ENCODE results near the gene SRGAP1. TPM values are rescaled to one million over a fixed set of nuclear protein-coding genes. Genes with fewer than 3 reads are reported as not detected.

SRGAP1 gene
- total and polyA plus RNA-seq, 2 of the 13 experiments (the other 11 are each of a cell fraction or from before 2014, with no cell fraction given), result 1.6 to 3.4 TPM

- intact Hi-C loops (cut with micrococcal nuclease; ENCODE audit: unreplicated experiment), result no loop called here
- Histone ChIP-seq H3K9me3 (ENCODE audit: low read length) (no peaks in the 10 kb centered on the region), H3K27ac (ENCODE audit: extremely low read length, insufficient read depth, low read length) (no peak overlapping the region), H4K20me1 (ENCODE audit: insufficient read depth, low read length) (no peaks in the 10 kb centered on the region), H3K79me2 (ENCODE audit: insufficient read depth, low read length) (no peaks in the 10 kb centered on the region), H3K27me3 (ENCODE audit: control insufficient read depth in 1 of 2, insufficient read depth in 2 of 2, low read length in 2 of 2) (no peaks in the 10 kb centered on the region), H3K4me2 (ENCODE audit: low read depth, low read length) (no peak overlapping the region), H2AFZ (ENCODE audit: low read length) (no peak overlapping the region), H3K4me3 (replicated peaks in 1 of 3; ENCODE audit: insufficient read depth in 1 of 3, low read depth in 2 of 3, low read length in 3 of 3) (no peak overlapping the region), H3K4me1 (ENCODE audit: insufficient read depth, low read length) (peaks cover 25% of the 10 kb centered on the region), H3K36me3 (replicated peaks in 1 of 2; ENCODE audit: control insufficient read depth in 1 of 2, insufficient read depth in 2 of 2, low read length in 2 of 2) (no peaks in the 10 kb centered on the region), H3K9ac (ENCODE audit: insufficient read depth, low read depth, low read length) (no peak overlapping the region)
- ChIA-PET CTCF (ENCODE audit: low intra/inter-chr PET ratio, low total read pairs) (no interaction called here), POLR2A (no interaction called here)
- DNase-seq (ENCODE audit: low spot score) (no peak), ATAC-seq (no peak), FAIRE-seq (no peak)
- TF ChIP-seq REST (IDR thresholded peaks at IDR 0.05; ENCODE audit: borderline replicate concordance in 1 of 2, low read depth in 1 of 2, low read length in 2 of 2), result 0 out of 4 replicates have a peak, but pooled peaks of 1 of the 2 experiments have one; percentile 14
- no peak for TF ChIP-seq WIZ (CRISPR knock-in tag; IDR thresholded peaks at IDR 0.05)
- WGBS (ENCODE audit: low lambda C conversion rate), result 4% methylated on average over 1 of the region's 1 CpG
- BruUV-seq (replicated peaks), result no TSS peak
- in situ Hi-C loops (cut with HindIII; ENCODE audit: extremely low pct_ligation_motif_present, low pct_unique_long_range_greater_than_20kb), result loop anchor here (25.0 kb wide), 1 partner anchor 158 kb away; the partner anchor contains the start of gene DPY19L2
Observed at GRCh38 chr12:63820427-63820826, 24.1 kb upstream of the SRGAP1 start.

GRCh38 chr12:63821781-63822251 is 22.7 kb upstream of the SRGAP1 start:
- no peak for FAIRE-seq
- intact Hi-C loops (cut with micrococcal nuclease; ENCODE audit: unreplicated experiment), result no loop called here
- no peak for TF ChIP-seq SUZ12 (IDR thresholded peaks at IDR 0.05; ENCODE audit: low read depth, low read length)
- TF ChIP-seq ARID3A (IDR thresholded peaks at IDR 0.05; ENCODE audit: low read depth, low read length), result no peak
- no peak for TF ChIP-seq ZNF761 (CRISPR knock-in tag; conservative IDR thresholded peaks at IDR 0.05)
- TF ChIP-seq ZNF709 (CRISPR knock-in tag; IDR thresholded peaks at IDR 0.05), result no peak
- no peak for TF ChIP-seq ZNF572 (CRISPR knock-in tag; IDR thresholded peaks at IDR 0.05)
- no peak for TF ChIP-seq ELF1 (CRISPR knock-in tag; IDR thresholded peaks at IDR 0.05)
- TF ChIP-seq MAZ (IDR thresholded peaks at IDR 0.05; ENCODE audit: borderline replicate concordance, low read depth, low read length), result no peak
- no peak for TF ChIP-seq MAZ (CRISPR knock-in tag; IDR thresholded peaks at IDR 0.05; ENCODE audit: low read depth)
- no peak for TF ChIP-seq ZNF737 (CRISPR knock-in tag; IDR thresholded peaks at IDR 0.05; ENCODE audit: borderline replicate concordance)
- TF ChIP-seq ISX (CRISPR knock-in tag; conservative IDR thresholded peaks at IDR 0.05), result no peak
- TF ChIP-seq SRF (IDR thresholded peaks at IDR 0.05; ENCODE audit: low read depth, low read length), result no peak
- no peak for TF ChIP-seq ATF7 (IDR thresholded peaks at IDR 0.05)
- TF ChIP-seq ATF7 (CRISPR knock-in tag; IDR thresholded peaks at IDR 0.05), result no peak

More at GRCh38 chr12:63821781-63822251, 22.7 kb upstream of the SRGAP1 start:
- Histone ChIP-seq H3K27me3 (ENCODE audit: control insufficient read depth in 1 of 2, insufficient read depth in 2 of 2, low read length in 2 of 2) (no peaks in the 10 kb centered on the region), H3K9ac (ENCODE audit: insufficient read depth, low read depth, low read length) (no peak overlapping the region), H2AFZ (ENCODE audit: low read length) (no peak overlapping the region), H3K4me1 (ENCODE audit: insufficient read depth, low read length) (peaks cover 18% of the 10 kb centered on the region), H3K9me3 (ENCODE audit: low read length) (no peaks in the 10 kb centered on the region), H4K20me1 (ENCODE audit: insufficient read depth, low read length) (no peaks in the 10 kb centered on the region), H3K27ac (ENCODE audit: extremely low read length, insufficient read depth, low read length) (no peak overlapping the region), H3K79me2 (ENCODE audit: insufficient read depth, low read length) (no peaks in the 10 kb centered on the region), H3K4me3 (replicated peaks in 1 of 3; ENCODE audit: insufficient read depth in 1 of 3, low read depth in 2 of 3, low read length in 3 of 3) (no peak overlapping the region), H3K36me3 (replicated peaks in 1 of 2; ENCODE audit: control insufficient read depth in 1 of 2, insufficient read depth in 2 of 2, low read length in 2 of 2) (no peaks in the 10 kb centered on the region), H3K4me2 (ENCODE audit: low read depth, low read length) (no peak overlapping the region)
- BruUV-seq (replicated peaks), result no TSS peak
- in situ Hi-C loops (cut with HindIII; ENCODE audit: extremely low pct_ligation_motif_present, low pct_unique_long_range_greater_than_20kb), result loop anchor here (25.0 kb wide), 1 partner anchor 160 kb away; the partner anchor contains the start of gene DPY19L2
- 94% methylated on average over 31 of the region's 38 CpGs for WGBS (ENCODE audit: low lambda C conversion rate)
- POLR2A ChIA-PET, result no interaction called here
- CTCF ChIA-PET (ENCODE audit: low intra/inter-chr PET ratio, low total read pairs), result no interaction called here
- ATAC-seq (no peak), DNase-seq (ENCODE audit: low spot score) (no peak)
